ENCODE data around the gene CMTR2. TPM values are rescaled to one million over a fixed set of nuclear protein-coding genes. Genes with fewer than 3 reads are reported as not detected.
"Not testable (repeated sequence)": the region's sequence is repeated elsewhere in the genome, so short reads cannot be mapped to it uniquely, and the experiment has no call there.

CMTR2 gene
- 20.0 and 20.8 TPM in 2 replicates for total RNA-seq

- peak; percentile 97 for DNase-seq
- intact Hi-C loops (cut with micrococcal nuclease) = loop anchor here (10.0 kb wide), 2 partner anchors 176 to 716 kb away; partner anchors contain the start of genes DHODH, PKD1L3 and ZNF23
- Mint-ChIP-seq H3K4me1 (peaks cover 15% of the 10 kb centered on the region), H3K4me3 (peak within 1 kb of the TSS; percentile 85), H3K9me3 (no peaks in the 10 kb centered on the region), H3K36me3 (ENCODE audit: low read depth) (peaks cover 34% of the 10 kb centered on the region), H3K27ac (peak within 1 kb of the TSS; percentile 87), H3K27me3 (peaks cover 16% of the 10 kb centered on the region)
Observed at GRCh38 chr16:71288890-71289731, at the start of gene CMTR2. TSS of gene CMTR2 (minus strand) at chr16:71289402. CDS start at chr16:71285920, 3,482 bp downstream.

- H3K27me3 Mint-ChIP-seq = no peaks in the 10 kb centered on the region
- H3K4me3 Mint-ChIP-seq = no peak overlapping the region
- H3K4me1 Mint-ChIP-seq = peaks cover 2% of the 10 kb centered on the region
- no peaks in the 10 kb centered on the region for H3K36me3 Mint-ChIP-seq (ENCODE audit: low read depth)
- H3K9me3 Mint-ChIP-seq = no peaks in the 10 kb centered on the region
- intact Hi-C loops (cut with micrococcal nuclease) = no loop called here
- no peak for DNase-seq
- H3K27ac Mint-ChIP-seq = no peak overlapping the region
Observed at GRCh38 chr16:71338632-71339031, 49.4 kb upstream of the CMTR2 start.

- Mint-ChIP-seq H3K4me3 (no peak overlapping the region), H3K9me3 (no peaks in the 10 kb centered on the region), H3K27ac (no peak overlapping the region), H3K36me3 (ENCODE audit: low read depth) (no peaks in the 10 kb centered on the region), H3K27me3 (no peaks in the 10 kb centered on the region), H3K4me1 (peaks cover 2% of the 10 kb centered on the region)
- DNase-seq = no peak
- intact Hi-C loops (cut with micrococcal nuclease) = no loop called here
Observed at GRCh38 chr16:71338193-71338592, 49.0 kb upstream of the CMTR2 start.

GRCh38 chr16:71337631-71338030 lies 48.4 kb upstream of the CMTR2 start:
- Mint-ChIP-seq H3K9me3 (no peaks in the 10 kb centered on the region), H3K4me3 (no peak overlapping the region), H3K4me1 (peaks cover 2% of the 10 kb centered on the region), H3K36me3 (ENCODE audit: low read depth) (no peaks in the 10 kb centered on the region), H3K27me3 (no peaks in the 10 kb centered on the region), H3K27ac (no peak overlapping the region)
- intact Hi-C loops (cut with micrococcal nuclease) = no loop called here
- DNase-seq = no peak

GRCh38 chr16:71328151-71328550 lies 38.9 kb upstream of the CMTR2 start:
- H3K4me3 Mint-ChIP-seq = no peak overlapping the region
- no peak for DNase-seq
- H3K4me1 Mint-ChIP-seq = no peaks in the 10 kb centered on the region
- no peak overlapping the region for H3K27ac Mint-ChIP-seq
- no peaks in the 10 kb centered on the region for H3K36me3 Mint-ChIP-seq (ENCODE audit: low read depth)
- H3K9me3 Mint-ChIP-seq = no peaks in the 10 kb centered on the region
- H3K27me3 Mint-ChIP-seq = peaks cover 3% of the 10 kb centered on the region
- intact Hi-C loops (cut with micrococcal nuclease) = no loop called here

- intact Hi-C loops (cut with micrococcal nuclease) = no loop called here
- H3K4me3 Mint-ChIP-seq = no peak overlapping the region
- H3K9me3 Mint-ChIP-seq = no peaks in the 10 kb centered on the region
- no peaks in the 10 kb centered on the region for H3K36me3 Mint-ChIP-seq (ENCODE audit: low read depth)
- H3K27me3 Mint-ChIP-seq = peaks cover 3% of the 10 kb centered on the region
- H3K27ac Mint-ChIP-seq = no peak overlapping the region
- DNase-seq = no peak
- no peaks in the 10 kb centered on the region for H3K4me1 Mint-ChIP-seq
Observed at GRCh38 chr16:71327720-71328119, 38.5 kb upstream of the CMTR2 start.

GRCh38 chr16:71319999-71320398 lies 30.8 kb upstream of the CMTR2 start:
- no peak overlapping the region for H3K27ac Mint-ChIP-seq
- no peak for DNase-seq
- no peaks in the 10 kb centered on the region for H3K27me3 Mint-ChIP-seq
- no peak overlapping the region for H3K4me3 Mint-ChIP-seq
- no peaks in the 10 kb centered on the region for H3K9me3 Mint-ChIP-seq
- no peaks in the 10 kb centered on the region for H3K36me3 Mint-ChIP-seq (ENCODE audit: low read depth)
- intact Hi-C loops (cut with micrococcal nuclease) = no loop called here
- H3K4me1 Mint-ChIP-seq = no peaks in the 10 kb centered on the region

- Mint-ChIP-seq H3K27me3 (peaks cover 4% of the 10 kb centered on the region), H3K27ac (no peak overlapping the region), H3K36me3 (ENCODE audit: low read depth) (no peaks in the 10 kb centered on the region), H3K9me3 (no peaks in the 10 kb centered on the region), H3K4me1 (no peaks in the 10 kb centered on the region), H3K4me3 (no peak overlapping the region)
- DNase-seq = no peak
- intact Hi-C loops (cut with micrococcal nuclease) = no loop called here
Observed at GRCh38 chr16:71315269-71315668, 26.1 kb upstream of the CMTR2 start.

GRCh38 chr16:71313591-71313990 lies 24.4 kb upstream of the CMTR2 start:
- DNase-seq; H3K4me1 Mint-ChIP-seq; H3K36me3 Mint-ChIP-seq (ENCODE audit: low read depth); H3K27ac Mint-ChIP-seq; H3K4me3 Mint-ChIP-seq; H3K27me3 Mint-ChIP-seq; H3K9me3 Mint-ChIP-seq: not testable (repeated sequence)
- intact Hi-C loops (cut with micrococcal nuclease) = loop anchor here (5.0 kb wide), 1 partner anchor 96 kb away; no protein-coding TSS in a partner anchor

GRCh38 chr16:71311553-71312158 lies 22.5 kb upstream of the CMTR2 start:
- Mint-ChIP-seq H3K4me3 (no peak overlapping the region), H3K27ac (no peak overlapping the region), H3K4me1 (no peaks in the 10 kb centered on the region), H3K36me3 (ENCODE audit: low read depth) (no peaks in the 10 kb centered on the region), H3K27me3 (peaks cover 10% of the 10 kb centered on the region), H3K9me3 (no peaks in the 10 kb centered on the region)
- peak; percentile 74 for DNase-seq
- intact Hi-C loops (cut with micrococcal nuclease) = loop anchor here (5.0 kb wide), 1 partner anchor 94 kb away; no protein-coding TSS in a partner anchor

- no peak for DNase-seq
- no peak overlapping the region for H3K27ac Mint-ChIP-seq
- no peaks in the 10 kb centered on the region for H3K4me1 Mint-ChIP-seq
- intact Hi-C loops (cut with micrococcal nuclease) = no loop called here
- H3K9me3 Mint-ChIP-seq = no peaks in the 10 kb centered on the region
- H3K36me3 Mint-ChIP-seq (ENCODE audit: low read depth) = no peaks in the 10 kb centered on the region
- no peak overlapping the region for H3K4me3 Mint-ChIP-seq
- peaks cover 6% of the 10 kb centered on the region for H3K27me3 Mint-ChIP-seq
Observed at GRCh38 chr16:71303938-71304337, 14.7 kb upstream of the CMTR2 start.

GRCh38 chr16:71297341-71297634 lies 8.1 kb upstream of the CMTR2 start:
- DNase-seq = no peak
- H3K27ac Mint-ChIP-seq = no peak overlapping the region
- intact Hi-C loops (cut with micrococcal nuclease) = no loop called here
- no peaks in the 10 kb centered on the region for H3K9me3 Mint-ChIP-seq
- H3K4me3 Mint-ChIP-seq = no peak overlapping the region
- H3K36me3 Mint-ChIP-seq (ENCODE audit: low read depth) = no peaks in the 10 kb centered on the region
- peaks cover 18% of the 10 kb centered on the region for H3K27me3 Mint-ChIP-seq
- H3K4me1 Mint-ChIP-seq = no peaks in the 10 kb centered on the region

- intact Hi-C loops (cut with micrococcal nuclease) = no loop called here
- H3K36me3 Mint-ChIP-seq (ENCODE audit: low read depth) = no peaks in the 10 kb centered on the region
- H3K27me3 Mint-ChIP-seq = peaks cover 22% of the 10 kb centered on the region
- no peaks in the 10 kb centered on the region for H3K4me1 Mint-ChIP-seq
- H3K4me3 Mint-ChIP-seq = no peak overlapping the region
- no peak for DNase-seq
- H3K27ac Mint-ChIP-seq = no peak overlapping the region
- H3K9me3 Mint-ChIP-seq = no peaks in the 10 kb centered on the region
Observed at GRCh38 chr16:71296584-71297340, 7.6 kb upstream of the CMTR2 start.

GRCh38 chr16:71295950-71296349 lies 6.7 kb upstream of the CMTR2 start:
- H3K9me3 Mint-ChIP-seq = no peaks in the 10 kb centered on the region
- H3K27ac Mint-ChIP-seq = no peak overlapping the region
- no peak for DNase-seq
- peaks cover 24% of the 10 kb centered on the region for H3K27me3 Mint-ChIP-seq
- H3K4me3 Mint-ChIP-seq = no peak overlapping the region
- intact Hi-C loops (cut with micrococcal nuclease) = no loop called here
- H3K36me3 Mint-ChIP-seq (ENCODE audit: low read depth) = no peaks in the 10 kb centered on the region
- H3K4me1 Mint-ChIP-seq = no peaks in the 10 kb centered on the region
